Activated CD8-positive, alpha-beta T cell treated with anti-CD3 and anti-CD28 coated beads for 36 hours (primary cell): ENCODE results near the gene FUOM. TPM values are rescaled to one million over a fixed set of nuclear protein-coding genes. Genes with fewer than 3 reads are reported as not detected.

Source experiments
- ATAC-seq: fragments of 200-7000 bp; cut with Tn5 transposase; one replicate; pipeline ENCODE4 v1.10.0; 2021; ENCODE audit warnings: mild to moderate bottlenecking, moderate library complexity
- CTCF ChIA-PET: fragments of 350-600 bp; sonication (Branson Sonifier 250); formaldehyde crosslinking; loops from one replicate; lab custom pipeline; 2021; ENCODE audit warnings: antibody characterized with exemption; lab: Charles Lee
- POLR2A ChIA-PET: fragments of 350-600 bp; sonication (Branson Sonifier 250); formaldehyde crosslinking; loops from one replicate; lab custom pipeline; 2021; ENCODE audit warnings: antibody characterized with exemption; lab: Charles Lee
- DNase-seq: peaks from one replicate; pipeline ENCODE4 v3.0.0-alpha.2; 2020
- H3K27ac Mint-ChIP-seq: one replicate; pipeline ENCODE4 v1.8.0; 2021; ENCODE audit warnings: mild to moderate bottlenecking, mixed read lengths
- H3K27me3 Mint-ChIP-seq: one replicate; pipeline ENCODE4 v1.8.0; 2021; ENCODE audit warnings: mixed read lengths
- H3K36me3 Mint-ChIP-seq: one replicate; pipeline ENCODE4 v1.8.0; 2021; ENCODE audit warnings: low read depth, mixed read lengths
- H3K4me1 Mint-ChIP-seq: one replicate; pipeline ENCODE4 v1.8.0; 2021; ENCODE audit warnings: low read depth, mixed read lengths
- H3K4me3 Mint-ChIP-seq: one replicate; pipeline ENCODE4 v1.8.0; 2021; ENCODE audit warnings: mild to moderate bottlenecking, moderate library complexity, mixed read lengths
- H3K9me3 Mint-ChIP-seq: one replicate; pipeline ENCODE4 v1.8.0; 2021; ENCODE audit warnings: mixed read lengths
- intact Hi-C: fragments of 100-400 bp; cut with micrococcal nuclease; formaldehyde crosslinking; loops from one replicate; pipeline ENCODE4 v1.10.0; 2022
- total RNA-seq, 2 experiments: library from RNA; stranded (reverse); gene quantifications; one replicate each; pipeline ENCODE4 v1.2.3, GENCODE V29; 2021
- TF ChIP-seq, protein P1 (sequence below): fragments of 200-600 bp; IDR thresholded peaks from one replicate; pipeline ENCODE4 v1.8.0; 2022; ENCODE audit warnings: antibody characterized with exemption, mild to moderate bottlenecking

Gene FUOM
- total RNA-seq, 2 experiments from 2014 or later = 32.2 to 33.7 TPM

DNA sequence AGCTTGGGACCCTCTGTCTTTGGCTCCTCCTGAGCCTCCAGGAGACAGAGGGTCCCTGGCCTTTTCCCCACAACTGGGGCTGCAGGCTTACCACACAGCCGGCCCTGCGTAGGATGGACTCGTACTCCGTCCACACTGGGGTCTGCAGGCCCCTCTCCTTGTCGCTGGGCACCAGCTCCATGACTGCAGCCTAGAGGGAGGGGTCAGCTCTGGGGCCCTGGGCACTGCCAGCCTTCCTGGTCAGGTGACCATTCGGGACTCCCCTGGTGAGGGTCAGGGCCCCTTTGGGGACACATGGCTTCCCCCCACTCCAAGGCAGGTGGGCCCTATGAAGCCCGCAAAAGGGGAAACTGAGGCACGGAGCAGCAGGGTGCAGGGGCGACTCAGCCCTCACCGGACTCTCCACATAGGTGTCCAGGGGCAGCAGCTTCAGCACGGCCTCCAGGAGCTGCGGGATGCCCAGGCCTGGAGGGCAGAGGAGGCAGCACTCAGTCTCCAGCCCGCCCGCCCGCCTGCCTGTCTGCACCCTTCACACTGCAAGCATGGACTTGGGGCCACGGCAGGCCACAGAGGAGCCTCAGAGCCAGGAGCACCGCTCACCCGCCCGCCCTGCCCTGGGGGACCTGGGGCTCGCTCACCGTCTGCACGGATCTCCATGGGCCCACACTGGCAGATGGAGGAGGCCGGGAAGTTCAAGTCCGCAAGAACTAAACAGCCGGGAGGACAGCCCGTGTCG is 1.1 kb downstream of the FUOM start:
- TF ChIP-seq, protein P1, sequence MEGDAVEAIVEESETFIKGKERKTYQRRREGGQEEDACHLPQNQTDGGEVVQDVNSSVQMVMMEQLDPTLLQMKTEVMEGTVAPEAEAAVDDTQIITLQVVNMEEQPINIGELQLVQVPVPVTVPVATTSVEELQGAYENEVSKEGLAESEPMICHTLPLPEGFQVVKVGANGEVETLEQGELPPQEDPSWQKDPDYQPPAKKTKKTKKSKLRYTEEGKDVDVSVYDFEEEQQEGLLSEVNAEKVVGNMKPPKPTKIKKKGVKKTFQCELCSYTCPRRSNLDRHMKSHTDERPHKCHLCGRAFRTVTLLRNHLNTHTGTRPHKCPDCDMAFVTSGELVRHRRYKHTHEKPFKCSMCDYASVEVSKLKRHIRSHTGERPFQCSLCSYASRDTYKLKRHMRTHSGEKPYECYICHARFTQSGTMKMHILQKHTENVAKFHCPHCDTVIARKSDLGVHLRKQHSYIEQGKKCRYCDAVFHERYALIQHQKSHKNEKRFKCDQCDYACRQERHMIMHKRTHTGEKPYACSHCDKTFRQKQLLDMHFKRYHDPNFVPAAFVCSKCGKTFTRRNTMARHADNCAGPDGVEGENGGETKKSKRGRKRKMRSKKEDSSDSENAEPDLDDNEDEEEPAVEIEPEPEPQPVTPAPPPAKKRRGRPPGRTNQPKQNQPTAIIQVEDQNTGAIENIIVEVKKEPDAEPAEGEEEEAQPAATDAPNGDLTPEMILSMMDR = no peak
- peak overlapping the region; percentile 82 for H3K27ac Mint-ChIP-seq
- no peak for ATAC-seq
- H3K9me3 Mint-ChIP-seq = no peaks in the 10 kb centered on the region
- intact Hi-C loops = no loop called here
- ChIA-PET CTCF (interaction anchor here (1.3 to 2.6 kb wide), 3 partner anchors 21 to 27 kb away, joined by 3 to 11 read pairs (median 7); no protein-coding TSS in a partner anchor), POLR2A (interaction anchor here (1.3 to 3.7 kb wide), 5 partner anchors 9 to 34 kb away, joined by 3 to 20 read pairs (median 6); partner anchors contain the start of gene PRAP1)
- peaks cover 8% of the 10 kb centered on the region for H3K4me1 Mint-ChIP-seq
- H3K36me3 Mint-ChIP-seq = peaks cover 5% of the 10 kb centered on the region
- DNase-seq = peak; percentile 23
- H3K4me3 Mint-ChIP-seq = peak overlapping the region; percentile 82
- no peaks in the 10 kb centered on the region for H3K27me3 Mint-ChIP-seq

DNA sequence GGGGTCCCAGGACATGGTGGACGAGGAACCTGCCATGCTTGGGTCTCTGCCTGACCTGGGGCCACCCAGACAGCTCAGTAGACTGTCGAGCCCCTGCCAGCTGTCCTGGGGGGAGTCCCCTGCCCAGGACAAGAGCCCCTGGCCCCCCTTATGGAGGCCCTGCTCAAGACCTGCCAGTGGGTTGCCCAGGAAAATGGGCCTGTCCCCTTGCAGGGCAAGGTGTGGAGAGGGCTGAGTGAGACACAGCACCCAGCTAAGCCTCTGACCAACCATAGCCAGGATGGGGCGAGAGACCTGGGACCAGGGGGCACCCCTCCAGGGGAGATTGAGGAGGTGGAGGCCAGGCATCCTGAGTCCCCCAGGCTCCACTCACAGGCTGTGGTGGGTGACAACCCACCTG is 1.8 kb downstream of the FUOM start:
- intact Hi-C loops = no loop called here
- Mint-ChIP-seq H3K4me1 (peaks cover 2% of the 10 kb centered on the region), H3K4me3 (peak overlapping the region; percentile 82), H3K9me3 (no peaks in the 10 kb centered on the region), H3K27ac (no peak overlapping the region), H3K27me3 (no peaks in the 10 kb centered on the region), H3K36me3 (peaks cover 5% of the 10 kb centered on the region)
- ATAC-seq (no peak), DNase-seq (no peak)
- CTCF ChIA-PET = interaction anchor here (1.9 kb wide), 1 partner anchor 27 kb away, joined by 7 read pairs; no protein-coding TSS in a partner anchor
- TF ChIP-seq, protein P1 = no peak
- POLR2A ChIA-PET = interaction anchor here (0.9 to 3.7 kb wide), 3 partner anchors 9 to 34 kb away, joined by 3 to 20 read pairs (median 12); partner anchors contain the start of gene PRAP1

DNA sequence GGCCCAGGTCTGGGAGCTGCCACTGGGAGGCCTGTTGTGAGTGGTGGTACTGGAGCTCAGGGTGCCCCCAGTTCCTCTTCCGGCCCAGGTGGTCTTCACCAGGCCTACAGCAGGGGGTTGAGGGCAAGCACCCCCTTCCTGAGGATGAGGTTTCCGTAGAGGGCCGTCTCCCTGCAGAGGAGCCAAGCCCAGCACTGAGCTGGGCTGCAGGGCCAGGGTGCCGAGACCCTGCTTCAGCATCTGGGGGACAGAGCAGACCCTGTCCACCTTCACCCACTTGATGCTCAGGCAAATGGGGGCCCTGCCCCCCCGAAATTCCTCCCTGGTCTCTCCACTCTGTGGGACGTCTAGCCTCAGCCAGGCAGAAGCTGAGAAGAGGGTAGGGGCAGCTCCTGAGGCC is 2.6 kb downstream of the FUOM start:
- no peak for DNase-seq
- Mint-ChIP-seq H3K27me3 (no peaks in the 10 kb centered on the region), H3K4me3 (no peak overlapping the region), H3K4me1 (peaks cover 2% of the 10 kb centered on the region), H3K36me3 (peaks cover 5% of the 10 kb centered on the region), H3K9me3 (no peaks in the 10 kb centered on the region), H3K27ac (no peak overlapping the region)
- intact Hi-C loops = no loop called here
- TF ChIP-seq, protein P1 = no peak
- CTCF ChIA-PET = interaction anchor here (1.9 kb wide), 1 partner anchor 26 kb away, joined by 7 read pairs; no protein-coding TSS in a partner anchor
- POLR2A ChIA-PET = interaction anchor here (0.9 to 3.7 kb wide), 2 partner anchors 23 to 35 kb away, joined by 3 to 20 read pairs; no protein-coding TSS in a partner anchor
- no peak for ATAC-seq

- peaks cover 2% of the 10 kb centered on the region for H3K4me1 Mint-ChIP-seq
- peaks cover 5% of the 10 kb centered on the region for H3K36me3 Mint-ChIP-seq
- CTCF ChIA-PET = interaction anchor here (1.9 kb wide), 1 partner anchor 25 kb away, joined by 7 read pairs; no protein-coding TSS in a partner anchor
- H3K27me3 Mint-ChIP-seq = no peaks in the 10 kb centered on the region
- H3K4me3 Mint-ChIP-seq = no peak overlapping the region
- intact Hi-C loops = no loop called here
- no peak for ATAC-seq
- H3K9me3 Mint-ChIP-seq = no peaks in the 10 kb centered on the region
- TF ChIP-seq, protein P1 = no peak
- no peak for DNase-seq
- H3K27ac Mint-ChIP-seq = no peak overlapping the region
- POLR2A ChIA-PET = interaction anchor here (3.7 kb wide), 1 partner anchor 36 kb away, joined by 20 read pairs; no protein-coding TSS in a partner anchor
These were observed 3.1 kb downstream of the FUOM start for GRCh38 chr10:133354672-133355240.
